Esophagus muscularis mucosa (tissue), 3 donors: ENCODE results near the gene SFSWAP.
"Not testable (repeated sequence)": the region's sequence is repeated elsewhere in the genome, so short reads cannot be mapped to it uniquely, and the experiment has no call there.

Experiments used
- POLR2A ChIP-seq: fragments of 450-650 bp; IDR thresholded peaks from one replicate; pipeline ENCODE4 v1.6.1; 2017; ENCODE audit warnings: antibody characterized with exemption, moderate library complexity, mild to moderate bottlenecking, low read depth
- TF ChIP-seq, protein P1 (sequence below), 3 experiments: fragments of 200-600 bp in 2 of 3; fragments of 450-650 bp in 1 of 3; sonication (generic) in 2 of 3; IDR thresholded peaks; one replicate each; pipeline ENCODE4 v1.5.1; 2017 to 2019; ENCODE audit warnings: antibody characterized with exemption in 3 of 3, mild to moderate bottlenecking in 2 of 3, moderate library complexity in 1 of 3

DNA sequence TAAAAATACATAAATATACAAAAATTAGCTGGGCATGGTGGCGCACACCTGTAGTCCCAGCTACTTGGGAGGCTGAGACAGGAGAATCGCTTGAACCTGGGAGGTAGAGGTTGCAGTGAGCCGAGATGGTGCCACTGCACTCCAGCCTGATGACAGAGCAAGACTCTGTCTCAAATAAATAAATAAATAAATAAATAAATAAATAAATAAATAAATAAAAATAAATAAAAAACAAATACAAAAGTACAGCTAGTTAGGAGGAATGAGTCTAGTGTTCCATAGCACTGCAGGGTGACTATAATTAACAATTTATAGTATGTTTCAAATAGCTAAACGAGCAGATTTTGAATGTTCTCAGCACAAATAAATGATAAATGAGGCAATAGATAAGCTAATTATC, 4.2 kb upstream of the SFSWAP start:
- TF ChIP-seq, protein P1, sequence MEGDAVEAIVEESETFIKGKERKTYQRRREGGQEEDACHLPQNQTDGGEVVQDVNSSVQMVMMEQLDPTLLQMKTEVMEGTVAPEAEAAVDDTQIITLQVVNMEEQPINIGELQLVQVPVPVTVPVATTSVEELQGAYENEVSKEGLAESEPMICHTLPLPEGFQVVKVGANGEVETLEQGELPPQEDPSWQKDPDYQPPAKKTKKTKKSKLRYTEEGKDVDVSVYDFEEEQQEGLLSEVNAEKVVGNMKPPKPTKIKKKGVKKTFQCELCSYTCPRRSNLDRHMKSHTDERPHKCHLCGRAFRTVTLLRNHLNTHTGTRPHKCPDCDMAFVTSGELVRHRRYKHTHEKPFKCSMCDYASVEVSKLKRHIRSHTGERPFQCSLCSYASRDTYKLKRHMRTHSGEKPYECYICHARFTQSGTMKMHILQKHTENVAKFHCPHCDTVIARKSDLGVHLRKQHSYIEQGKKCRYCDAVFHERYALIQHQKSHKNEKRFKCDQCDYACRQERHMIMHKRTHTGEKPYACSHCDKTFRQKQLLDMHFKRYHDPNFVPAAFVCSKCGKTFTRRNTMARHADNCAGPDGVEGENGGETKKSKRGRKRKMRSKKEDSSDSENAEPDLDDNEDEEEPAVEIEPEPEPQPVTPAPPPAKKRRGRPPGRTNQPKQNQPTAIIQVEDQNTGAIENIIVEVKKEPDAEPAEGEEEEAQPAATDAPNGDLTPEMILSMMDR (IDR thresholded peaks at IDR 0.05) = not testable (repeated sequence)
- TF ChIP-seq POLR2A = not testable (repeated sequence)
